ENCODE measurements around the gene C17orf113. TPM values are rescaled to one million over a fixed set of nuclear protein-coding genes. Genes with fewer than 3 reads are reported as not detected.

C17orf113 gene
- total RNA-seq, 1 donor from 2014 or later = 0.77 TPM

DNA sequence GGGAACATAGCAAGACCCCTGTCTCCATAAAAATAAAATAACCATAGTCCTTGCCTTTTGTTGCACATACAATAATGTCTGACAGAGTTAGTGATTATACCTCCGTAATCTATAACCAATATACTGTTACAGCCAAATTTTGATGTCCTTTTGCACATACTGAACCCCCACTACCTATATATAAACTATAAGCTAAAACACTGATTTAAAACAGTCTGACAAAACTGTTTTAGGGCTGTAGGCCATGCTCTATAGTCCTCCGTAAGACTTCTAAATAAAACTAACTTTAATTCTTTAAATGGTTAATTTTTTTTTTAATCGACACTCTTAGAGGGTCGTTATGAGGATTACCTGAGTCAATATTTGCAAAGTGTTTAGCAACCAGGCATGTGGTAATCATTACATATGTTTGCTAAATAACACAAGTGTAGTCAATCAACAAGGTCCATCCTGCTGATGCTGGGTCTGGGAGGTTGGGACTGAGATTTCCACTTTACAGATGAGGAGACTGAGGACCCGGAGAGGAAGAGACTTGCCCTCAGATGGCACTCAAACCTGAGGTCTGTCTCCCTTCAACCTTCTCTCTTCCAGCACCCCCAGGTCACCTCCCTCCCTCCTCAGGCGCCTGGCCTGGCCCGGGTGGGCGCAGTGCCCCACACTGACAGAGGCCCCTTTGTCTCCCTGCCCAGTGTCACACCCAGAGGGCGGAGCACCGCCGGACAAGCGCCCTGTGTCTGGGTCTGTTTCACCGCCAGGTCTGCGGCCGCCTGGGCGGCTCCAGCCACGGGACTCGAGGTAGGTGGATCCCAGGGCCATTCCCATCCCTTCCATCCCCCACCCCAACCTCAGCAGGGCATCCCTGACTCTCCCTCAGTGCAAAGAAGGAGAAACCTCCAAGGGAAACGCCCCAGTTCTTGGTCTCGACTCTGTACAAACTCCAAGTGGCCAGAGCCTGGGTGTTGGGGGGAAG, 37.6 kb upstream of the C17orf113 start:
- Mint-ChIP-seq H3K36me3 (ENCODE audit: low read depth) (no peaks in the 10 kb centered on the region), H3K27me3 (ENCODE audit: low read depth) (peaks cover 4% of the 10 kb centered on the region), H3K4me3 (ENCODE audit: unreplicated experiment) (no peak overlapping the region), H3K9me3 (ENCODE audit: low read depth) (no peaks in the 10 kb centered on the region), H3K27ac (ENCODE audit: unreplicated experiment) (no peak overlapping the region), H3K4me1 (ENCODE audit: low read depth) (peaks cover 4% of the 10 kb centered on the region)
- TF ChIP-seq, protein P1, sequence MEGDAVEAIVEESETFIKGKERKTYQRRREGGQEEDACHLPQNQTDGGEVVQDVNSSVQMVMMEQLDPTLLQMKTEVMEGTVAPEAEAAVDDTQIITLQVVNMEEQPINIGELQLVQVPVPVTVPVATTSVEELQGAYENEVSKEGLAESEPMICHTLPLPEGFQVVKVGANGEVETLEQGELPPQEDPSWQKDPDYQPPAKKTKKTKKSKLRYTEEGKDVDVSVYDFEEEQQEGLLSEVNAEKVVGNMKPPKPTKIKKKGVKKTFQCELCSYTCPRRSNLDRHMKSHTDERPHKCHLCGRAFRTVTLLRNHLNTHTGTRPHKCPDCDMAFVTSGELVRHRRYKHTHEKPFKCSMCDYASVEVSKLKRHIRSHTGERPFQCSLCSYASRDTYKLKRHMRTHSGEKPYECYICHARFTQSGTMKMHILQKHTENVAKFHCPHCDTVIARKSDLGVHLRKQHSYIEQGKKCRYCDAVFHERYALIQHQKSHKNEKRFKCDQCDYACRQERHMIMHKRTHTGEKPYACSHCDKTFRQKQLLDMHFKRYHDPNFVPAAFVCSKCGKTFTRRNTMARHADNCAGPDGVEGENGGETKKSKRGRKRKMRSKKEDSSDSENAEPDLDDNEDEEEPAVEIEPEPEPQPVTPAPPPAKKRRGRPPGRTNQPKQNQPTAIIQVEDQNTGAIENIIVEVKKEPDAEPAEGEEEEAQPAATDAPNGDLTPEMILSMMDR (IDR thresholded peaks at IDR 0.05) = no peak
- DNase-seq (ENCODE audit: low spot score) = no peak

DNA sequence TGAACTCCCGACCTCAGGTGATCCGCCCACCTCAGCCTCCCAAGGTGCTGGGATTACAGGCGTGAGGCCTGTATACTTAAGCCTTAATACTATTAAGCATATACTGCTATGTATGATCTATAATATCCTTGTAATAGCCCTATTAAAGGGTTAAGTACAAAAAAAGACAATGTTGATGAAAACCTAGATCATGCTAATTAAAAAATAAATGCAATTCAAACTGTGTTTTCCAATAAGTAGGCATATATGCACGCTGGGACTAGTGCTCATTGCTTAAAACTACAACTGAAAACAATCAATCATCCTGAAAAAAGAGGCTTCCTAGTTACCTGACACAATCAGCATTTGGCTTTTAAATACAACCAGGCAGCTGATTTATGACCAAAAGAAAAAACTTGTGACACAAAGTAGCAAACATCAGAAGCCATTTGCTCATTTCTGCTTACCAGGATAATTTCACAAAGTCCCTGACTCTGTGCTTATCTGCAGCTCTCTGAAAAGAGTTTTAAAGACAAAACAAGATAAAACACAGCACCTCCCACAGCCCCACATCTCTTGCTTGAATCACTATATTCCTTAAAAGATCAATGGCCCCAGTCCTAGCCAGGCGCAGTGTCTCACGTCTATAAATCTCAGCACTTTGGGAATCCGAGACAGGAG, 36.8 kb upstream of the C17orf113 start:
- no peaks in the 10 kb centered on the region for H3K36me3 Mint-ChIP-seq (ENCODE audit: low read depth)
- no peaks in the 10 kb centered on the region for H3K9me3 Mint-ChIP-seq (ENCODE audit: low read depth)
- no peaks in the 10 kb centered on the region for H3K4me1 Mint-ChIP-seq (ENCODE audit: low read depth)
- no peak overlapping the region for H3K27ac Mint-ChIP-seq (ENCODE audit: unreplicated experiment)
- TF ChIP-seq, protein P1 (IDR thresholded peaks at IDR 0.05) = no peak
- peaks cover 4% of the 10 kb centered on the region for H3K27me3 Mint-ChIP-seq (ENCODE audit: low read depth)
- DNase-seq (ENCODE audit: low spot score) = no peak
- H3K4me3 Mint-ChIP-seq (ENCODE audit: unreplicated experiment) = no peak overlapping the region

DNA sequence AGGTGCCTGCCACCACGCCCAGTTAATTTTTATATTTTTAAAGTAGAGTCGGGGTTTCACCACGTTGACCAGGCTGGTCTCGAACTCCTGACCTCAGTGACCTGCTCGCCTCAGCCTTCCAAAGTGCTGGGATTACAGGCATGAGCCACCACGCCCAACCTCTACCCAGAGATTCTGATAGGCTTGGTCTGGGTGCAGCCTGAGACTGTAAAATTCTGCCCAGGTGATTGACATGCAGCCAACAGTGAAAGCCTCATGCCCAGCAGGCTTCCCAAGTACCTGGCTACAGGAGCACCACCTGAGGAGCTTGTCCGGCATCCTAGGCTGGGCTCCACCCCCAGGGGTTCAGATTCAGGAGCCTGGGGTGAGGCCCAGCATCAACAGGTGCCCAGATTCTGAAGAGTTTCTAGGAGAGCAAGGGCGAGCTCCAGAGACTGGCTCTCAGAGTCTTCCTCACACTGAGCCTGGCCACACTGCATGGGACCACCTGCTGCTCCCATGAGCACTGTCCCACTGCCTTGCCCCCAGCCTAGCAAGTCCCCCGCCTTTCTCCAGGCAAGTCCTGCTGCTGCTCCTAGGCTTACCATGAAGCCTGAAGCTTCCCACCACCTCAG, 31.2 kb upstream of the C17orf113 start:
- Mint-ChIP-seq H3K27me3 (ENCODE audit: low read depth) (peaks cover 2% of the 10 kb centered on the region), H3K27ac (ENCODE audit: unreplicated experiment) (no peak overlapping the region), H3K9me3 (ENCODE audit: low read depth) (no peaks in the 10 kb centered on the region), H3K4me1 (ENCODE audit: low read depth) (no peaks in the 10 kb centered on the region), H3K36me3 (ENCODE audit: low read depth) (no peaks in the 10 kb centered on the region), H3K4me3 (ENCODE audit: unreplicated experiment) (no peak overlapping the region)
- no peak for DNase-seq (ENCODE audit: low spot score)
- TF ChIP-seq, protein P1 (IDR thresholded peaks at IDR 0.05) = no peak

DNA sequence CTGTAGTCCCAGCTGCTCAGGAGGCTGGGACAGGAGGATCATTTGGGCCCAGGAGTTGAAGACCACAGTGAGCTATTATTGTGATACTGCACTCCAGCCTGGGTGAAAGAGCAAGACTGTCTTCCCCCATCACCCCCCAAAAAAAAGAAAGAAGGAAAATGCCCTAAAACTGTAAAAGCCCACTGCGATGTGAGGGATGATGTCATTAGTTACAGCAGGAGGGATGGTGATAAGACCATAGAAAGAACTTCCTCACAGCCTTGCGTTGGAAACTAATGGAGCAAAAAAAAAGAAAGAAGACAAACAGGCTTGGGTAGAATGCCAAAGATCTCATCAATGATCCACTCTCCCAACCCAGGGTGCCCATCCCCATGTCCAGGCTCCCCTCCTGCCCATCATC, 29.1 kb upstream of the C17orf113 start:
- Mint-ChIP-seq H3K4me1 (ENCODE audit: low read depth) (no peaks in the 10 kb centered on the region), H3K9me3 (ENCODE audit: low read depth) (no peaks in the 10 kb centered on the region), H3K27ac (ENCODE audit: unreplicated experiment) (no peak overlapping the region)

More for the DNA sequence above, 29.1 kb upstream of the C17orf113 start:
- Mint-ChIP-seq H3K36me3 (ENCODE audit: low read depth) (no peaks in the 10 kb centered on the region), H3K27me3 (ENCODE audit: low read depth) (peaks cover 2% of the 10 kb centered on the region), H3K4me3 (ENCODE audit: unreplicated experiment) (no peak overlapping the region)
- TF ChIP-seq, protein P1 (IDR thresholded peaks at IDR 0.05) = no peak
- no peak for DNase-seq (ENCODE audit: low spot score)

Measured in chondrocyte (in vitro differentiated cells).